Fibroblast of mammary gland (primary cell): ENCODE measurements around the gene ZNF496.
"Not testable (repeated sequence)": the region's sequence is repeated elsewhere in the genome, so short reads cannot be mapped to it uniquely, and the experiment has no call there.

Source experiments
- DNase-seq: peaks from one replicate; pipeline ENCODE4 v3.0.0-alpha.2; 2010; ENCODE audit warnings: low read depth
- H3K4me3 ChIP-seq: 2 replicates; pipeline ENCODE4 v1.5.1; 2011; ENCODE audit warnings: low read depth, mild to moderate bottlenecking, low read length, moderate library complexity; ENCODE audit not compliant: control insufficient read depth
- TF ChIP-seq, protein P1 (sequence below): conservative IDR thresholded peaks from 2 replicates; pipeline ENCODE4 v1.5.1; 2011; ENCODE audit warnings: low read depth, low read length, inconsistent platforms; ENCODE audit not compliant: control insufficient read depth, insufficient read depth

The ZNF496 gene

DNA sequence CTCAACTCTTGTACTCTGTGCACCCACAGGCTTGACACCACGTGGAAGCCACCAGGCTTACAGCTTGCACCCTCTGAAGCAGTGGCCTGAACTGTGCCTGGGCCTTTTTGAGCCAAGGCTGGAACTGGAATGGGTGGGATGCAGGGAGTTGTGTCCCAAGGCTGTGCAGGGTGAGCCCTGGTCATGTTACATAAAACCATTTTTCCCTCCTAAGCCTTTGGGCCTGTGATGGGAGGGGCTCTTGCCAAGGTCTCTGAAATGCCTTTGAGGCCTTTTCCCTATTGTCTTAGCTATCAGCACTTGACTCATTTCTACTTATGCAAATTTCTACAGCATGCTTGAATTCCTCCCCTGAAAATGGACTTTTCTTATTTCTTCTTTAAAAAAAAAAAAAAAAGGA lies 61.7 kb downstream of the ZNF496 start:
- TF ChIP-seq, protein P1, sequence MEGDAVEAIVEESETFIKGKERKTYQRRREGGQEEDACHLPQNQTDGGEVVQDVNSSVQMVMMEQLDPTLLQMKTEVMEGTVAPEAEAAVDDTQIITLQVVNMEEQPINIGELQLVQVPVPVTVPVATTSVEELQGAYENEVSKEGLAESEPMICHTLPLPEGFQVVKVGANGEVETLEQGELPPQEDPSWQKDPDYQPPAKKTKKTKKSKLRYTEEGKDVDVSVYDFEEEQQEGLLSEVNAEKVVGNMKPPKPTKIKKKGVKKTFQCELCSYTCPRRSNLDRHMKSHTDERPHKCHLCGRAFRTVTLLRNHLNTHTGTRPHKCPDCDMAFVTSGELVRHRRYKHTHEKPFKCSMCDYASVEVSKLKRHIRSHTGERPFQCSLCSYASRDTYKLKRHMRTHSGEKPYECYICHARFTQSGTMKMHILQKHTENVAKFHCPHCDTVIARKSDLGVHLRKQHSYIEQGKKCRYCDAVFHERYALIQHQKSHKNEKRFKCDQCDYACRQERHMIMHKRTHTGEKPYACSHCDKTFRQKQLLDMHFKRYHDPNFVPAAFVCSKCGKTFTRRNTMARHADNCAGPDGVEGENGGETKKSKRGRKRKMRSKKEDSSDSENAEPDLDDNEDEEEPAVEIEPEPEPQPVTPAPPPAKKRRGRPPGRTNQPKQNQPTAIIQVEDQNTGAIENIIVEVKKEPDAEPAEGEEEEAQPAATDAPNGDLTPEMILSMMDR: no peak
- no peak overlapping the region for H3K4me3 ChIP-seq
- DNase-seq: no peak

GRCh38 chr1:247269133-247269532 lies 62.5 kb downstream of the ZNF496 start:
- DNase-seq: no peak
- no peak overlapping the region for H3K4me3 ChIP-seq
- TF ChIP-seq, protein P1: no peak

DNA sequence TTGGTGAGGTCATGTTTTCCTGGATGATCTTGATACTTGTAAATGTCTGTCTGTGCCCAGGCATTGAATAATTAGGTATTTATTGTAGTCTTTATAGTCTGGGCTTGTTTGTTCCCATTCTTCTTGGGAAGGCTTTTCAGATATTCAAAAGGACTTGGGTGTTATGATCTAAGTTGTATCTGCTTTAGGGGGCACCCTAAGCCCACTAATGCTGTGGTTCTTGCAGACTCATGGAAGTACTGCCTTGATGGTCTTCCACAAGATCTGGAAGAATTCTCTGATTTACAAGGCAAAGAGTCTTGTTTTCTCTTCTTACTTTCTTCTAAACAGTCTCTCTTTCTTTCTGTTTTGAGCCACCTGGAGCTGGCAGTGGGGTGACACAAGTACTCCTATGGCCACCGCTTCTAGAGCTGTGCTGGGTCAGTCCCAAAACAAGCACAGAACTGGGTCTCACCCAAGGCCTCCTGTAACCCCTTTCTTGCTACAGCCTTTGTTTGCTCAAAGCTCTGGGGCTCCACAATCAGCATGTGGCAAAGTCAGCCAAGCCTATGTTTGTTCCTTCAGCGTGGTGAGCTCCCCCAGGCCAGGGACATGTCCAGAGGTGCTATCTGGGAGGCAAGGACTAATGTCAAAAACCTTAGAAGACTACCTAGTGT lies 63.1 kb downstream of the ZNF496 start:
- no peak overlapping the region for H3K4me3 ChIP-seq
- peak; percentile 16 for DNase-seq
- TF ChIP-seq, protein P1: no peak

DNA sequence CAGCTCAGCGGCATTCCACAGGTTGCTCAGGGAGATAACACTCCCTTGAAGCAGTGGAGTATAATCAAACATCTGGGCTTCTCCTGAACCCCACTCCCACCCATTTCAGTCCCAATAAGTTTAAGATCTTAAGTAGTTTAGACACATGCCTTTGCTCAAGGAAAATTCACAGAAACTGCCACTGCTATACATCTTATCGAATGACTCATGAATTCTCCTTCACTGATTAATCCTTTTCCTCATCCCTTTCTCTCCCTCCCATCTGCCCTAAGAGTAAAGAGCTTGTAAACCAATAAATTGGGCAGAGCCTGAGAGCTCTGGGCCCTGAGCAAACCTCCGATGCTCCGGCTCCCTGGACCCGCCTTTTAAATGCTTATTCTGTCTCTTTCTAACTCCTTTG lies 65.6 kb downstream of the ZNF496 start:
- no peak overlapping the region for H3K4me3 ChIP-seq
- TF ChIP-seq, protein P1: no peak
- peak; percentile 7 for DNase-seq

- DNase-seq: not testable (repeated sequence)
Observed at GRCh38 chr1:247255772-247256171, 75.9 kb downstream of the ZNF496 start, which contains the start of gene VN1R5. VN1R5 (plus strand) TSS chr1:247256072.

DNA sequence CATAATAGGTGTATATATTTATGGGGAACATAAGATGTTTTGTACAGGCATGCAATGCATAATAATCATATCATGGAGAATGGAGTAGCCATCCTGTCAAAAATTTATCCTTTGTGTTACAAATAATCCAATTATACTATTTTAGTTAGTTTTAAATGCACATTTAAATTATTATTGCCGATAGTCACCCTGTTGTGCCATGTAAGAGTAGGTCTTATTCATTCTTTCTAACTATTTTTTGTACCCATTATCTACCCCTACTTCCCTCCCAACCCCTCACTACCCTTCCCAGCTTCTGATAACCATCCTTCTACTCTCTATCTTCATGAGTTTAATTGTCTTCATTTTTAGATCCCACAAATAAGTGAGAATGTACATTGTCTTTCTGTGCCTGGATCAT lies 84.1 kb downstream of the ZNF496 start:
- no peak overlapping the region for H3K4me3 ChIP-seq
- DNase-seq: no peak
- TF ChIP-seq, protein P1: no peak

More at GRCh38 chr1:247255772-247256171, 75.9 kb downstream of the ZNF496 start, which contains the start of gene VN1R5:
- not testable (repeated sequence) for H3K4me3 ChIP-seq
